Activated T-helper 2 cell treated with anti-CD3 and anti-CD28 coated beads, Interferon-gamma antibody, Interleukin-2, Interleukin-4, amounts not matched to agents 10 μg/mL and 5 μg/mL and 100 μg/mL, durations not matched to agents 14 hours and 24 hours and 36 hours (primary cell): ENCODE data around the gene CDC6. TPM values are rescaled to one million over a fixed set of nuclear protein-coding genes. Genes with fewer than 3 reads are reported as not detected.
A peak's percentile ranks its signal among the peaks of the same experiment; 100 is the strongest.

Source experiments
- DNase-seq: peaks from one replicate; pipeline ENCODE4 v3.0.0; 2021; ENCODE audit warnings: low spot score
- H3K27ac Mint-ChIP-seq: one replicate; pipeline ENCODE4 v1.8.0; 2021; ENCODE audit warnings: mixed read lengths
- H3K27me3 Mint-ChIP-seq: one replicate; pipeline ENCODE4 v1.8.0; 2021; ENCODE audit warnings: low read depth, mixed read lengths
- H3K36me3 Mint-ChIP-seq: one replicate; pipeline ENCODE4 v1.8.0; 2021; ENCODE audit warnings: low read depth, mixed read lengths
- H3K4me1 Mint-ChIP-seq: one replicate; pipeline ENCODE4 v1.8.0; 2021; ENCODE audit warnings: low read depth, mixed read lengths
- H3K4me3 Mint-ChIP-seq: one replicate; pipeline ENCODE4 v1.8.0; 2021; ENCODE audit warnings: low read depth, mild to moderate bottlenecking, moderate library complexity, mixed read lengths
- H3K9me3 Mint-ChIP-seq: one replicate; pipeline ENCODE4 v1.8.0; 2021; ENCODE audit warnings: mixed read lengths
- intact Hi-C: fragments of 100-400 bp; cut with micrococcal nuclease; formaldehyde crosslinking; loops from one replicate; pipeline ENCODE4 v1.15.1; 2023
- total RNA-seq: library from RNA; stranded (reverse); gene quantifications from 2 replicates; pipeline ENCODE4 v1.2.3, GENCODE V29; 2022

CDC6 gene
- total RNA-seq, 1 donor from 2014 or later: 126 TPM

- intact Hi-C loops: loop anchor here (5.0 kb wide), 1 partner anchor 37 kb away; the partner anchor contains the start of gene RARA
- DNase-seq: no peak
- Mint-ChIP-seq H3K4me3 (peak overlapping the region; percentile 5), H3K36me3 (peaks cover 40% of the 10 kb centered on the region), H3K9me3 (no peaks in the 10 kb centered on the region), H3K27ac (no peak overlapping the region), H3K27me3 (no peaks in the 10 kb centered on the region), H3K4me1 (peaks cover 46% of the 10 kb centered on the region)
Measured at GRCh38 chr17:40344421-40345160, 56.9 kb downstream of the CDC6 start.

- Mint-ChIP-seq H3K36me3 (peaks cover 38% of the 10 kb centered on the region), H3K27ac (no peak overlapping the region), H3K9me3 (no peaks in the 10 kb centered on the region), H3K4me1 (peaks cover 41% of the 10 kb centered on the region), H3K4me3 (no peak overlapping the region), H3K27me3 (no peaks in the 10 kb centered on the region)
- DNase-seq: no peak
- intact Hi-C loops: no loop called here
Measured at GRCh38 chr17:40345161-40345993, 57.7 kb downstream of the CDC6 start.

- Mint-ChIP-seq H3K9me3 (no peaks in the 10 kb centered on the region), H3K4me3 (no peak overlapping the region), H3K4me1 (peaks cover 33% of the 10 kb centered on the region), H3K36me3 (peaks cover 33% of the 10 kb centered on the region), H3K27me3 (no peaks in the 10 kb centered on the region), H3K27ac (no peak overlapping the region)
- DNase-seq: no peak
- intact Hi-C loops: no loop called here
Measured at GRCh38 chr17:40345994-40346764, 58.5 kb downstream of the CDC6 start.

- H3K36me3 Mint-ChIP-seq: peaks cover 34% of the 10 kb centered on the region
- H3K4me3 Mint-ChIP-seq: no peak overlapping the region
- intact Hi-C loops: no loop called here
- no peak overlapping the region for H3K27ac Mint-ChIP-seq
- no peaks in the 10 kb centered on the region for H3K27me3 Mint-ChIP-seq
- H3K9me3 Mint-ChIP-seq: no peaks in the 10 kb centered on the region
- no peak for DNase-seq
- peaks cover 33% of the 10 kb centered on the region for H3K4me1 Mint-ChIP-seq
Measured at GRCh38 chr17:40346765-40347158, 59.1 kb downstream of the CDC6 start.

- intact Hi-C loops: no loop called here
- Mint-ChIP-seq H3K36me3 (peaks cover 42% of the 10 kb centered on the region), H3K4me1 (peaks cover 37% of the 10 kb centered on the region), H3K9me3 (no peaks in the 10 kb centered on the region), H3K4me3 (no peak overlapping the region), H3K27ac (peak overlapping the region; percentile 28), H3K27me3 (no peaks in the 10 kb centered on the region)
- no peak for DNase-seq
Measured at GRCh38 chr17:40347319-40348135, 59.8 kb downstream of the CDC6 start.

GRCh38 chr17:40348136-40348504 lies 60.4 kb downstream of the CDC6 start:
- H3K4me1 Mint-ChIP-seq: peaks cover 37% of the 10 kb centered on the region
- H3K9me3 Mint-ChIP-seq: no peaks in the 10 kb centered on the region
- H3K4me3 Mint-ChIP-seq: no peak overlapping the region
- H3K27ac Mint-ChIP-seq: no peak overlapping the region
- no peaks in the 10 kb centered on the region for H3K27me3 Mint-ChIP-seq
- H3K36me3 Mint-ChIP-seq: peaks cover 43% of the 10 kb centered on the region
- intact Hi-C loops: no loop called here
- no peak for DNase-seq

- Mint-ChIP-seq H3K36me3 (peaks cover 37% of the 10 kb centered on the region), H3K9me3 (no peaks in the 10 kb centered on the region), H3K27ac (no peak overlapping the region), H3K4me3 (no peak overlapping the region), H3K4me1 (peaks cover 36% of the 10 kb centered on the region), H3K27me3 (no peaks in the 10 kb centered on the region)
- no peak for DNase-seq
- intact Hi-C loops: no loop called here
Measured at GRCh38 chr17:40348562-40349476, 61.1 kb downstream of the CDC6 start.

- no peak overlapping the region for H3K27ac Mint-ChIP-seq
- H3K27me3 Mint-ChIP-seq: no peaks in the 10 kb centered on the region
- no peaks in the 10 kb centered on the region for H3K9me3 Mint-ChIP-seq
- H3K4me1 Mint-ChIP-seq: peaks cover 31% of the 10 kb centered on the region
- no peak overlapping the region for H3K4me3 Mint-ChIP-seq
- intact Hi-C loops: no loop called here
- peaks cover 35% of the 10 kb centered on the region for H3K36me3 Mint-ChIP-seq
- DNase-seq: no peak
Measured at GRCh38 chr17:40349477-40349894, 61.8 kb downstream of the CDC6 start.

GRCh38 chr17:40349895-40350688 lies 62.4 kb downstream of the CDC6 start:
- H3K27me3 Mint-ChIP-seq: no peaks in the 10 kb centered on the region
- H3K4me3 Mint-ChIP-seq: no peak overlapping the region
- peaks cover 33% of the 10 kb centered on the region for H3K36me3 Mint-ChIP-seq
- H3K4me1 Mint-ChIP-seq: peaks cover 27% of the 10 kb centered on the region
- intact Hi-C loops: loop anchor here (10.0 kb wide), 1 partner anchor 445 kb away; the partner anchor contains the start of gene KRT28
- H3K27ac Mint-ChIP-seq: peak overlapping the region; percentile 22
- no peak for DNase-seq
- H3K9me3 Mint-ChIP-seq: no peaks in the 10 kb centered on the region

GRCh38 chr17:40350689-40351358 lies 63.1 kb downstream of the CDC6 start:
- intact Hi-C loops: loop anchor here (10.0 kb wide), 1 partner anchor 444 kb away; the partner anchor contains the start of gene KRT28
- Mint-ChIP-seq H3K36me3 (peaks cover 38% of the 10 kb centered on the region), H3K9me3 (no peaks in the 10 kb centered on the region), H3K4me1 (peaks cover 27% of the 10 kb centered on the region), H3K4me3 (no peak overlapping the region), H3K27ac (no peak overlapping the region), H3K27me3 (no peaks in the 10 kb centered on the region)
- no peak for DNase-seq
